Right cardiac atrium (tissue), 5 donors: ENCODE data around the gene MAP3K19. TPM values are rescaled to one million over a fixed set of nuclear protein-coding genes. Genes with fewer than 3 reads are reported as not detected.
"Not testable (repeated sequence)": the region's sequence is repeated elsewhere in the genome, so short reads cannot be mapped to it uniquely, and the experiment has no call there.

Experiments used
- ATAC-seq, 2 donors: fragments of 200-7000 bp; cut with Tn5 transposase; one replicate each; pipeline versions ENCODE4 v1.8.0 to v1.9.1; 2020; ENCODE audit warnings: moderate library complexity in 2 of 2, mild to moderate bottlenecking in 1 of 2
- DNase-seq, 3 donors: peaks; one replicate each; pipeline ENCODE4 v3.0.0-alpha.2; 2020
- H3K27ac ChIP-seq: one replicate; pipeline ENCODE4 v1.5.1; 2013; ENCODE audit warnings: mild to moderate bottlenecking, low read length, control low read depth, moderate library complexity
- H3K27me3 ChIP-seq: one replicate; pipeline ENCODE4 v1.6.1; 2013; ENCODE audit not compliant: control insufficient read depth, insufficient read depth
- H3K4me1 ChIP-seq: one replicate; pipeline ENCODE4 v1.6.1; 2013; ENCODE audit warnings: low read length; ENCODE audit not compliant: control insufficient read depth, insufficient read depth
- H3K4me3 ChIP-seq: one replicate; pipeline ENCODE4 v1.5.1; 2013; ENCODE audit warnings: low read length, control low read depth
- H3K9me3 ChIP-seq: one replicate; pipeline ENCODE4 v1.6.1; 2013; ENCODE audit warnings: low read length; ENCODE audit not compliant: control insufficient read depth
- WGBS: extraction: QIAGEN DNeasy Blood & Tissue Kit; methylation state at CpG from one replicate; pipeline ENCODE4 v1.1.7; 2013; 5-methylcytosine and 5-hydroxymethylcytosine counted together
- intact Hi-C, 4 donors: fragments of 100-400 bp; cut with DNase I; formaldehyde crosslinking; loops; one replicate each; pipeline versions ENCODE4 v1.11.0 to v1.14.0; 2022 to 2023
- polyA plus RNA-seq: library from polyadenylated mRNA; stranded (reverse); fragments of 200-250 nt; gene quantifications from one replicate; pipeline ENCODE4 v1.2.3, GENCODE V29; 2013
- total RNA-seq, 4 donors: library from RNA; stranded (reverse); fragmentation: NEBNext Ultra II Directional; extraction: Animal tissue kit (Norgen Biotek cat#: 25700); gene quantifications; one replicate each; pipeline ENCODE4 v1.2.1, GENCODE V29; 2021
- donor health status: healthy with polysubstance abuse.
- donor health status: DM: no; HTN: yes; CAD: no.
- donor health status: DM: no; HTN: no; CAD: no.
- donor health status: DM: no; HTN: yes; CAD: no; lungs with severe emphysema.
- donor health status: DM: yes; HTN: yes; CAD: no.

The MAP3K19 gene
- total and polyA plus RNA-seq, 5 donors = not detected

DNA sequence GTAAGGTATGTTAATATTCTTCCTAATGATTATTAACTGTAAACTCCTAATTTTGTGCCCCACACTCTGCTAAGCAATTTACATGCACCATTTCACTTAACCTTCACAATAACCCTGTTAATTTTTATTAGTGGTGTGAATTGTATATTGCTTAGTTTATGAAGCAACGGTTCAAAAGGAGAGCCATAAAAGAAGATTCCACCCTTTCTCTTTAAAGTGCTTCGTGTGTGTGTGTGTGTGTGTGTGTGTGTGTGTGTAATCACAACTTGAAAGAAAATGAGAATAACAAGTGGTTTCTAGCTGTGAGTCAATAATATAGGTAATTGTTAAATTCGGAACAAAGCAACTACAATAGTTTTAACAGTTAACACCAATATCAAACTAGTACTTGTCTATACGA, 68.0 kb downstream of the MAP3K19 start:
- DNase-seq = no peak
- no peak overlapping the region for H3K4me3 ChIP-seq
- H3K27me3 ChIP-seq = no peaks in the 10 kb centered on the region
- WGBS = 87% methylated on average over 4 of the region's 4 CpGs
- peaks cover 2% of the 10 kb centered on the region for H3K4me1 ChIP-seq
- intact Hi-C loops = no loop called here
- no peak overlapping the region for H3K27ac ChIP-seq
- no peak for ATAC-seq
- no peaks in the 10 kb centered on the region for H3K9me3 ChIP-seq

DNA sequence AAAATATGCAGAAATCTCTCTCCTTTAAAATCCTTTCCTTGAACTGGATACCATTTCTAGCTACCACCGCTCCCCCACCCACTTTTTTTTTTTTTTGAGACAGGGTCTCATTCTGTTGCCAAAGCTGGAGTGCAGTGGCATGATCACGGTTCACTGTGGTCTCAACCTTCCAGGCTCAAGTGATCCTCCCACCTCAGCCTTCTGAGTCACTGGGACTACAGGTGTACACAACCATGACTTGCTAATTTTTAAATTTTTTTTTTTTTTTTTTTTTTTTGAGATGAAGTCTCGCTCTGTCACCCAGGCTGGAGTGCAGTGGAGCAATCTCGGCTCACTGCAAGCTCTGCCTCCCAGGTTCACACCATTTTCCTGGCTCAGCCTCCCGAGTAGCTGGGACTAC, 70.1 kb downstream of the MAP3K19 start:
- H3K4me1 ChIP-seq, H3K27me3 ChIP-seq, intact Hi-C loops, ATAC-seq, H3K4me3 ChIP-seq, H3K27ac ChIP-seq, DNase-seq, H3K9me3 ChIP-seq: not testable (repeated sequence)
- 88% methylated on average over 5 of the region's 5 CpGs for WGBS

DNA sequence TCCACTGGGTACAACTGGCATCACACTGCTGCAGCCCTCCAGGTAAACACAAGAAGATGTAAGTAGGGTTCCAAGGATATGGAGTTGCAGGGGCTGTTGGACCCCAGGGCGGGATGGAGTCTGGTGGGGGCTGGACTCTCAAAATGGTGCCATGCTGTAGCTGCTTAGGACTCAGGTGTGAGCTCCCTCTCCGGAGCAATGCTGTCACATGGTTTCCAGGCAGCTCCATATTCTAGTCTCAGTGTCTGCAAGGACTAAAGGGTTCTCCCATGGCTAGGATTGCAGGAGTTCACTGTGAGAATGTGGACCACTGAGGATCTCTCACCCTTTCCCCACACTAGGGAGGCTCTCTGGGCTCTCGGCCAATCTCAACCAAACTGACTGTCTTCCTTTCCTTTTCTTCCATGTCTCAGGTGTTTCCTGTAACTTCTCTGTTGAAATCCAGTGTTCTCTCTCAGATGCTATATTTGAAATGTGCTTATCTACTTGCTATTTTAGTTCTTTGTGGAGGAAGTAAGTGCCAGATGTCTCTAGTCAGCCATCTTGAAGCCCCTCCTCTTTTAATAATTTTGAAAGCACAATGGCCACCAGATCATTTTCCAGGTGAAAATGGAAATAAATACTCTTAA, 71.1 kb downstream of the MAP3K19 start:
- DNase-seq (no peak), ATAC-seq (peak; percentile 31 to 32)
- intact Hi-C loops = no loop called here
- H3K27ac ChIP-seq = no peak overlapping the region
- peaks cover 2% of the 10 kb centered on the region for H3K4me1 ChIP-seq
- no peak overlapping the region for H3K4me3 ChIP-seq
- WGBS = 54% methylated on average over 3 of the region's 3 CpGs
- H3K27me3 ChIP-seq = no peaks in the 10 kb centered on the region
- no peaks in the 10 kb centered on the region for H3K9me3 ChIP-seq

GRCh38 chr2:134975281-134976009, 71.8 kb downstream of the MAP3K19 start:
- no peaks in the 10 kb centered on the region for H3K9me3 ChIP-seq
- 89% methylated on average over 6 of the region's 6 CpGs for WGBS
- intact Hi-C loops = no loop called here
- H3K27me3 ChIP-seq = no peaks in the 10 kb centered on the region
- peaks cover 2% of the 10 kb centered on the region for H3K4me1 ChIP-seq
- no peak overlapping the region for H3K27ac ChIP-seq
- H3K4me3 ChIP-seq = no peak overlapping the region
- ATAC-seq = peak; percentile 18 to 33
- peak in 1 of 3 donors; percentile 44 for DNase-seq

DNA sequence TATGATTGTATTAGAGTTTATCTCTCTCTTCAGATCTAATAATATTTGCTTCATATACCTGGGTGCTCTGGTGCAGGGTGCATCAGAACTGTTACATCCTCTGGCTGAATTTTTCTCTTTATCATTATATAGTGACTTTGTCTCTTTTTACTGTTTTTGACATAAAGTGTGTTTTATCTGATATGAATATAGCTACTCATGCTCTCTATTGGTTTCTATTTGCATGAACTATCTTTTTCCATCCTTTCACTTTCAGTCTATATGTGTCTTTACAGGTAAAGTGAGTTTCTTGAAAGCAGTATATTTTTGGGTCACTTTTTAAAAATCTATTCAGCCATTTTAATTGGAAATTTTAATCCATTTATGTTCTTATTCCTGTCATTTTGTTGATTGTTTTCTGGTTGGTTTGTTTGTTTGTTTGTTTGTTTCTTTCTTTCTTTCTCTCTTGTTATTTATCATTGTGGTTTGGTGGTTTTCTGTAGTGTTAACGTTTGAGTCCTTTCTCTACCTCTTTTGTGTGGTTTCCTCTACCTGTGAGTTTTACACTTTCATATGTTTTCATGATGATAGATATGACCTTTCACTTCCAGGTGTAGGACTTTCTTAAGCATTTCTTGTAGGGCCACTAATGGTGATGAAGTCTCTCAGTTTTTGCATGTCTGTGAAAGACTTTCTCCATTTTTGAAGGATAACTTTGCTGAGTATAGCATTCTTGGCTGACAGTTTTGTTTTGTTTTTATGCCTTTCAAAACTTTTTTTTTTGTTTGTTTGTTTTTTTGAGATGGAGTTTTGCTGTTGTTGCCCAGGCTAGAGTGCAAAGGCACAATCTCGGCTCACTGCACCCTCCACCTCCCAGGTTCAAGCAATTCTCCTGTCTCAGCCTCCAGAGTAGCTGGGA, 73.8 kb downstream of the MAP3K19 start:
- H3K4me3 ChIP-seq = no peak overlapping the region
- ATAC-seq = no peak

DNA sequence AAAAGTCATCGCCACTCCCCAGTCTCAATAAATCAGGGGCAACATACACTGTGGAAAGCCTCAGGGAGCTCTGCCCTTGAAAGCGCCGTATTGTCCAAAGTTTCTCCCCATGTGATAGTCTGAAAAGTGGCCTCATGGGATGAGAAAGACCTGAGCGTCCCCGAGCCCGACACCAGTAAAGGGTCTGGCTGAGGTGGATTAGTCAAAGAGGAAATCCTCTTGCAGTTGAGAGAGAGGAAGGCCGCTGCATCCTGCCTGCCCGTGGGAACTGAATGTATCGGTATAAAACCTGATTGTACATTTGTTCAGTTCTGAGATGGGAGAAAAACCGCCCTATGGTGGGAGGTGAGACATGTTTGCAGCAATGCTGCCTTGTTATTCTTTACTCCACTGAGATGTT, 80.1 kb downstream of the MAP3K19 start:
- DNase-seq, H3K27ac ChIP-seq, H3K9me3 ChIP-seq, H3K4me3 ChIP-seq, ATAC-seq, H3K27me3 ChIP-seq, intact Hi-C loops, H3K4me1 ChIP-seq: not testable (repeated sequence)
- WGBS = 59% methylated on average over 10 of the region's 10 CpGs

More for the DNA sequence above, 73.8 kb downstream of the MAP3K19 start:
- H3K9me3 ChIP-seq = no peaks in the 10 kb centered on the region
- DNase-seq = no peak
- no peaks in the 10 kb centered on the region for H3K27me3 ChIP-seq
- no peak overlapping the region for H3K27ac ChIP-seq
- peaks cover 2% of the 10 kb centered on the region for H3K4me1 ChIP-seq
- 89% methylated on average over 2 of the region's 2 CpGs for WGBS
- intact Hi-C loops = no loop called here

DNA sequence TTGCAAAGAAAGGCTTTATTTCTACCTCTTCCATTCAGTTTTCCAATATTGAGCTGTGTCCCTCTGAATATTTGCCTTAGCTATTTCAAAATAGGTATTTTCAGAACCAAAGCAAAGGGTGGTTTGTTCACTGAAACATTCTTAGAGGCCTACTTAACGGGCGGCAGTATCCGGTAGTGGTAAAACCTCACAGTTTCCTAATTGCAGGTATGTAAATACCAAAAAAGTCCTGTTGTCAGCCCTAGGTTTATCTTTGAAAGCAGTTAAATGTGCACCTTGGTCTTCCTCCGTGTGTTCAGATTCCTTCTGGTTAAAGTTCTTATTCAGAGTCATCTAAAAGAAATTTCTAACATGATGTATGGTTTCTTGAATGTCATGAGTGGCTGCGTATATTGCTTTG, 89.8 kb downstream of the MAP3K19 start:
- no peak overlapping the region for H3K4me3 ChIP-seq
- H3K27me3 ChIP-seq = no peaks in the 10 kb centered on the region
- no peak overlapping the region for H3K27ac ChIP-seq
- intact Hi-C loops = no loop called here
- 95% methylated on average over 5 of the region's 5 CpGs for WGBS
- H3K9me3 ChIP-seq = no peaks in the 10 kb centered on the region
- ATAC-seq = no peak
- H3K4me1 ChIP-seq = no peaks in the 10 kb centered on the region
- DNase-seq = no peak

DNA sequence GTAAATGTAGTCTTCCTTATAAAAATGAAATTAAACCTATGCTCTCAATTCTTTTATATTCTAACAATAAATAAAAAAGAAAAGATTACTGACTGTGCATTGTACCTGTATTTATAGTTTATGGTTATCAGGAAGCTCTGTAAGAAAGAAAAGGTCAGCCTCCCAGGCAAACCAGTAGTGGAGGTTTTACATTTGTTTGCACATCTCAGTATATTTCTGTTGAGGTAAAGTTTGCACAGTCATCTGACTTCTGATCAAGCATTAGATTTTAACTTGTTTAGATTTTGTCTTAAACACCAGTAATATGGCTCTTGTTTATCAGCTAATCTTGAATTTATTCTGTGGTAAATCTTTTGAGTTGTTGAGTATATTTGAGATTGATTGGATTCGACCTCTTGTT, 91.5 kb downstream of the MAP3K19 start:
- 99% methylated on average over 1 of the region's 1 CpG for WGBS

DNA sequence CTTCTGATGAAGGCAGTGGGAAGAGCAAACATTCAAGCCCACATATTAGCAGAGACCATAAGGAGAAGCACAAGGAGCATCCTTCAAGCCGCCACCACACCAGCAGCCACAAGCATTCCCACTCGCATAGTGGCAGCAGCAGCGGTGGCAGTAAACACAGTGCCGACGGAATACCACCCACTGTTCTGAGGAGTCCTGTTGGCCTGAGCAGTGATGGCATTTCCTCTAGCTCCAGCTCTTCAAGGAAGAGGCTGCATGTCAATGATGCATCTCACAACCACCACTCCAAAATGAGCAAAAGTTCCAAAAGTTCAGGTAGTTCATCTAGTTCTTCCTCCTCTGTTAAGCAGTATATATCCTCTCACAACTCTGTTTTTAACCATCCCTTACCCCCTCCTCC, 93.2 kb downstream of the MAP3K19 start:
- Histone ChIP-seq H3K27ac (no peak overlapping the region), H3K27me3 (no peaks in the 10 kb centered on the region), H3K4me1 (no peaks in the 10 kb centered on the region), H3K9me3 (no peaks in the 10 kb centered on the region), H3K4me3 (no peak overlapping the region)
- no peak for ATAC-seq
- WGBS = 97% methylated on average over 5 of the region's 5 CpGs
- intact Hi-C loops = no loop called here
- DNase-seq = no peak

More for the DNA sequence above, 91.5 kb downstream of the MAP3K19 start:
- intact Hi-C loops = no loop called here
- Histone ChIP-seq H3K9me3 (no peaks in the 10 kb centered on the region), H3K4me1 (no peaks in the 10 kb centered on the region), H3K27ac (no peak overlapping the region), H3K27me3 (no peaks in the 10 kb centered on the region), H3K4me3 (no peak overlapping the region)
- DNase-seq = no peak
- no peak for ATAC-seq

GRCh38 chr2:134952608-134953007, 94.6 kb downstream of the MAP3K19 start:
- Histone ChIP-seq H3K9me3 (no peaks in the 10 kb centered on the region), H3K4me3 (no peak overlapping the region), H3K4me1 (no peaks in the 10 kb centered on the region), H3K27ac (no peak overlapping the region), H3K27me3 (no peaks in the 10 kb centered on the region)
- no peak for ATAC-seq
- WGBS = 95% methylated on average over 3 of the region's 3 CpGs
- intact Hi-C loops = no loop called here
- no peak for DNase-seq

- Histone ChIP-seq H3K9me3 (no peaks in the 10 kb centered on the region), H3K4me1 (no peaks in the 10 kb centered on the region), H3K27me3 (no peaks in the 10 kb centered on the region), H3K4me3 (no peak overlapping the region), H3K27ac (no peak overlapping the region)
- DNase-seq (no peak), ATAC-seq (no peak)
- intact Hi-C loops = no loop called here
- 91% methylated on average over 2 of the region's 2 CpGs for WGBS
Measured at GRCh38 chr2:134950886-134951285, 96.4 kb downstream of the MAP3K19 start.
